Keratinocyte (primary cell): Measurements from ENCODE around the gene ABTB1.

Source experiments
- EZH2 ChIP-seq: IDR thresholded peaks from one replicate; pipeline ENCODE4 v1.6.1; 2012; ENCODE audit warnings: inconsistent platforms, mild to moderate bottlenecking, low read length, moderate library complexity
- TF ChIP-seq, protein P1 (sequence below), 3 experiments: IDR thresholded peaks in 1 of 3; conservative IDR thresholded peaks in 1 of 3; optimal IDR thresholded peaks in 1 of 3; 2 replicates in 2 of 3; 3 replicates in 1 of 3; pipeline versions ENCODE3 to v1.5.1; 2011; ENCODE audit warnings: low read length in 3 of 3, mild to moderate bottlenecking in 3 of 3, moderate library complexity in 2 of 3, control low read depth in 1 of 3, inconsistent platforms in 1 of 3; ENCODE audit not compliant: insufficient read depth in 2 of 3; ENCODE audit errors: extremely low read depth in 1 of 3

DNA sequence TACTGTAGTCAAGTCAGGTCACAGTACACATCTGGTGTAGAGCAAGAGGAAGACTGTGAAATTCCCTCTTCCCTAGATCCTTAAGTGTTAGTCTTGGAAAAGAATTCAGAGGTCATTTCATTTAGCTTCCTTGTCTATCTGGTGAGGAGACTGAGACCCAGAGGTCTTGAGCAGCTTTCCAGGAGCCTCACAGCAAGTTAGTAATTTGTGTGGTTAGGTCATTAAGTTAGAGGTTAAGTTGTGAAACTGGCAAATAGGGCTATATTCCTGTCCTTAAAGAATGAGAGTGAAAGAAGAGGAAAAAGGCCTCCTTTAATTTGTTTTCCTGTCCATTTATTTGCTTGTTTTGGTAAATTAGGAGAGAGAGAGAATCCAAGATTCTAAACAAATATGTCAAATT is 34.8 kb upstream of the ABTB1 start:
- TF ChIP-seq, protein P1, sequence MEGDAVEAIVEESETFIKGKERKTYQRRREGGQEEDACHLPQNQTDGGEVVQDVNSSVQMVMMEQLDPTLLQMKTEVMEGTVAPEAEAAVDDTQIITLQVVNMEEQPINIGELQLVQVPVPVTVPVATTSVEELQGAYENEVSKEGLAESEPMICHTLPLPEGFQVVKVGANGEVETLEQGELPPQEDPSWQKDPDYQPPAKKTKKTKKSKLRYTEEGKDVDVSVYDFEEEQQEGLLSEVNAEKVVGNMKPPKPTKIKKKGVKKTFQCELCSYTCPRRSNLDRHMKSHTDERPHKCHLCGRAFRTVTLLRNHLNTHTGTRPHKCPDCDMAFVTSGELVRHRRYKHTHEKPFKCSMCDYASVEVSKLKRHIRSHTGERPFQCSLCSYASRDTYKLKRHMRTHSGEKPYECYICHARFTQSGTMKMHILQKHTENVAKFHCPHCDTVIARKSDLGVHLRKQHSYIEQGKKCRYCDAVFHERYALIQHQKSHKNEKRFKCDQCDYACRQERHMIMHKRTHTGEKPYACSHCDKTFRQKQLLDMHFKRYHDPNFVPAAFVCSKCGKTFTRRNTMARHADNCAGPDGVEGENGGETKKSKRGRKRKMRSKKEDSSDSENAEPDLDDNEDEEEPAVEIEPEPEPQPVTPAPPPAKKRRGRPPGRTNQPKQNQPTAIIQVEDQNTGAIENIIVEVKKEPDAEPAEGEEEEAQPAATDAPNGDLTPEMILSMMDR (optimal IDR thresholded peaks at IDR 0.05 in 1 of 3, IDR thresholded peaks at IDR 0.05 in 1 of 3, conservative IDR thresholded peaks at IDR 0.05 in 1 of 3; ENCODE audit: extremely low read depth in 1 of 3, insufficient read depth in 2 of 3, low read length in 3 of 3), result no peak
- TF ChIP-seq EZH2, result no peak
